ENCODE data around the gene GCNT1.
A peak's percentile ranks its signal among the peaks of the same experiment; 100 is the strongest.

The GCNT1 gene

DNA sequence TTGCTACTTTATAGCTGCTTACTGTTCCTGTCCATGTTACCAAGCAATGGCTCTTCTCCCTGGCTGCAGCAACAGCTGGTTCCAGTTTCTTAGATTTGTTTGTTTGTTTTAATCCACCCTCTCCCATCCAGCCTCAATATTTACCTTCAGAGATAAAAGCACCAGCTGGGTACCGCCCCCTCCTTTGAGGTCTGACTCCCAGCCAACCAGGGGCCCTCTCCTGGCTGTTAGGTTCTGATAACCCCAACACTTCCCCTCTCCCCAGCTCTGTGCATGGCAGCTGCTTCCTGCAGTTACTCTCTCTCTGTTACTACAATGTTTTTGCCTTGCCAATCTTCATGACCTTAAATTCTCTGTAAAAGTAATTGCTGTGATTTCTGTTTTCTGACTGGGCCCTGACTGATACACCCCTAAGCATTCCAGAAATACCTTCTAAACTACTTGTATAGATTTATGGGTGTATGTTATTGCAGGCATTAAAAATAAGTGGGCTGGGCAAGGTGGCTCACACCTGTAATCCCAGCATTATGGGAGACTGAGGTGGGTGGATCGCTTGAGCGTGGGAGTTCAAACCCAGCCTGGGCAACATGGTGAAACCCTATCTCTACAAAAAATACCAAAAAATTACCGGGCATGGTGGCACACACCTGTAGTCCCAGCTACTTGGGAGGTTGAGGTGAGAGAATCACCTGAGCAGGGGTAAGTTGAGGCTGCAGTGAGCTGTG, 2.6 kb upstream of the GCNT1 start:
- peaks cover 23% of the 10 kb centered on the region for H3K79me2 ChIP-seq (ENCODE audit: control insufficient read depth, low read length)
- H3K27me3 ChIP-seq (ENCODE audit: control insufficient read depth, low read length) = peaks cover 3% of the 10 kb centered on the region; the same call in 1 of the 2 replicates
- no peak overlapping the region for H3K4me3 ChIP-seq (ENCODE audit: low read length)
- H3K36me3 ChIP-seq (ENCODE audit: control insufficient read depth, low read length) = peaks cover 13% of the 10 kb centered on the region
- no peaks in the 10 kb centered on the region for H3K9me2 ChIP-seq (replicated peaks; ENCODE audit: control insufficient read depth, low read length)
- peak overlapping the region; percentile 21; the same call in 1 of the 2 replicates for H3K27ac ChIP-seq (ENCODE audit: low read depth, low read length)
- H3K4me1 ChIP-seq (ENCODE audit: control insufficient read depth, low read length) = peaks cover 45% of the 10 kb centered on the region
- H3F3A ChIP-seq (ENCODE audit: control insufficient read depth, insufficient read depth) = no peaks in the 10 kb centered on the region
- no peaks in the 10 kb centered on the region for H3K9me3 ChIP-seq (ENCODE audit: control insufficient read depth, insufficient read depth, low read length)
- H3K4me2 ChIP-seq (ENCODE audit: low read length) = peak overlapping the region; percentile 48
- H4K20me1 ChIP-seq (ENCODE audit: control insufficient read depth, insufficient read depth, low read depth, low read length) = no peaks in the 10 kb centered on the region
- TF ChIP-seq, protein P1, sequence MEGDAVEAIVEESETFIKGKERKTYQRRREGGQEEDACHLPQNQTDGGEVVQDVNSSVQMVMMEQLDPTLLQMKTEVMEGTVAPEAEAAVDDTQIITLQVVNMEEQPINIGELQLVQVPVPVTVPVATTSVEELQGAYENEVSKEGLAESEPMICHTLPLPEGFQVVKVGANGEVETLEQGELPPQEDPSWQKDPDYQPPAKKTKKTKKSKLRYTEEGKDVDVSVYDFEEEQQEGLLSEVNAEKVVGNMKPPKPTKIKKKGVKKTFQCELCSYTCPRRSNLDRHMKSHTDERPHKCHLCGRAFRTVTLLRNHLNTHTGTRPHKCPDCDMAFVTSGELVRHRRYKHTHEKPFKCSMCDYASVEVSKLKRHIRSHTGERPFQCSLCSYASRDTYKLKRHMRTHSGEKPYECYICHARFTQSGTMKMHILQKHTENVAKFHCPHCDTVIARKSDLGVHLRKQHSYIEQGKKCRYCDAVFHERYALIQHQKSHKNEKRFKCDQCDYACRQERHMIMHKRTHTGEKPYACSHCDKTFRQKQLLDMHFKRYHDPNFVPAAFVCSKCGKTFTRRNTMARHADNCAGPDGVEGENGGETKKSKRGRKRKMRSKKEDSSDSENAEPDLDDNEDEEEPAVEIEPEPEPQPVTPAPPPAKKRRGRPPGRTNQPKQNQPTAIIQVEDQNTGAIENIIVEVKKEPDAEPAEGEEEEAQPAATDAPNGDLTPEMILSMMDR (IDR thresholded peaks at IDR 0.05; ENCODE audit: low read depth, low read length, poor library complexity, severe bottlenecking) = no peak
- TF ChIP-seq EZH2phosphoT487 (IDR thresholded peaks at IDR 0.05; ENCODE audit: borderline replicate concordance, low read length) = no peak

DNA sequence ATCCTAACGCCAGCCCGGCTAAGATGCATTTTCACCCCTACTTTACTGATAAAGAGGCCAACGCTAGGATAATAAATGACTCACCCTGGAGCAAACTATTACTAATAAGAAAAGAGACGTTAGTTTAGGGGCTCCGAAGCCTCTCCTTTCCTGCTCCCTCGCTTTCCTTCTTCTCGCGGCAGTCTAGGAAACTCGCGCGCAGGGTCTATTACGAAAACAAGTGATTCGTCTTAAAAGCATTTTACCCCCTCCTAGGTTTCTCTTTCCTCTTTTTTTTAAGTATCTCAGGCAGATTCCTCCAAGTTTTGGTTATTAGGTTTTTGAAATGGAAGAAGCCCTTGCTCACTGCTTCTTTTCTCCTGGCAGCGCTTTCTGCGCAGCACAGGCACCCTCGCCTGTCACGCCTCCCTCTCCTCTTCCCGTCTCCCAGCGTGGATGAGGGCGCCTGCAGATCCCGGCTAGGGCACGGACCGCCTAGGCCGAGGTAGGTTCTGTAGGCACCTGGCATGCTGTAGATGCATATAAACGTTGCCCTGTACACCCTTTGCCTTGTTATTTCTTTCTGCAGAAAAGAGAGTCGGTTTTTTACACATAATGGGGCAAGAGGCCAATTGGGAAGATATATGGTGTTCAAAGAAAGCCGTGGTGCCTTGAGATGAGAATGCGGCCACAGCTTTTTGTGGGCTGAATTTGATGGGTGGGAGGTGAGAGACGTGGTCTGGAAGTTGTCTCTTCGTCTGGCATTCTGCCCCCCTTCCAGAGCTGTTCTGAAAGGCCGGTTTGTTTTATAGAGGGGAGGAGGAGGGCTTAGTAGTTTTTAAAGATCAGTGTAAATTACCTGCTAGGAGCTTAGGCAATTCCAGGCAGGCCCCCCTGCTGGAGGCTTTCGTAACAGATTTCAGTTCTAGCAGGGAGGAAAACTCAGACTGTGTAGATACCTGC, 983 bp downstream of the GCNT1 start:
- Histone ChIP-seq H3F3A (ENCODE audit: control insufficient read depth, insufficient read depth) (peaks cover 11% of the 10 kb centered on the region), H3K79me2 (ENCODE audit: control insufficient read depth, low read length) (peaks cover 59% of the 10 kb centered on the region), H3K9me3 (ENCODE audit: control insufficient read depth, insufficient read depth, low read length) (no peaks in the 10 kb centered on the region), H3K4me1 (ENCODE audit: control insufficient read depth, low read length) (peaks cover 71% of the 10 kb centered on the region), H3K4me2 (ENCODE audit: low read length) (peak overlapping the region; percentile 87), H3K27ac (ENCODE audit: low read depth, low read length) (peak overlapping the region; percentile 88), H3K36me3 (ENCODE audit: control insufficient read depth, low read length) (peaks cover 32% of the 10 kb centered on the region), H3K4me3 (ENCODE audit: low read length) (peak overlapping the region; percentile 84), H3K27me3 (ENCODE audit: control insufficient read depth, low read length) (peaks cover 3% of the 10 kb centered on the region; the same call in 1 of the 2 replicates), H4K20me1 (ENCODE audit: control insufficient read depth, insufficient read depth, low read depth, low read length) (no peaks in the 10 kb centered on the region), H3K9me2 (replicated peaks; ENCODE audit: control insufficient read depth, low read length) (no peaks in the 10 kb centered on the region)
- TF ChIP-seq, protein P1 (IDR thresholded peaks at IDR 0.05; ENCODE audit: low read depth, low read length, poor library complexity, severe bottlenecking) = peak; percentile 59
- TF ChIP-seq EZH2phosphoT487 (IDR thresholded peaks at IDR 0.05; ENCODE audit: borderline replicate concordance, low read length) = no peak

DNA sequence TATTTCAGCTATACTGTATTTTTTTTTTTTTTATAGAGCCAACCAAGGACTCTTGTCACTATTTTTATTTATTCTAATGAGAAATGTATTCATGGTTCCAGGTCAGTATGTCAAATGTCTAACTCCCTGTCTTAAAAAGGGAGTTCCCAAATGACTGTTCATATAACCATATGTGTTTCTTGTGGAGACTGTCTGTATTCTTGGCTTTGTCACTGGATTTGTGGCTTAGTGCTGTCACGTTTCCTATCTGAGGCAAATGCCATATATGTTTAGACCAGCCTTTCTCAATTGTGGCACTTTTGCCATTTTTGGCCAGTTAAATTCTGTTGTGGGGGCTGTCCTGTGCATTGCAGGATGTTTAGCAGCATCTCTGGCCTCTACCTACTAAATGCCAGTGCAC, 3.1 kb downstream of the GCNT1 start:
- H4K20me1 ChIP-seq (ENCODE audit: control insufficient read depth, insufficient read depth, low read depth, low read length) = no peaks in the 10 kb centered on the region
- peaks cover 79% of the 10 kb centered on the region for H3K4me1 ChIP-seq (ENCODE audit: control insufficient read depth, low read length)
- H3K4me3 ChIP-seq (ENCODE audit: low read length) = peak overlapping the region; percentile 84
- H3K4me2 ChIP-seq (ENCODE audit: low read length) = peak overlapping the region; percentile 87
- no peaks in the 10 kb centered on the region for H3K9me3 ChIP-seq (ENCODE audit: control insufficient read depth, insufficient read depth, low read length)
- H3K27ac ChIP-seq (ENCODE audit: low read depth, low read length) = peak overlapping the region; percentile 88
- H3K79me2 ChIP-seq (ENCODE audit: control insufficient read depth, low read length) = peaks cover 81% of the 10 kb centered on the region
- TF ChIP-seq EZH2phosphoT487 (IDR thresholded peaks at IDR 0.05; ENCODE audit: borderline replicate concordance, low read length) = no peak
- H3K27me3 ChIP-seq (ENCODE audit: control insufficient read depth, low read length) = peaks cover 3% of the 10 kb centered on the region; the same call in 1 of the 2 replicates
- H3K9me2 ChIP-seq (replicated peaks; ENCODE audit: control insufficient read depth, low read length) = no peaks in the 10 kb centered on the region
- peaks cover 20% of the 10 kb centered on the region for H3F3A ChIP-seq (ENCODE audit: control insufficient read depth, insufficient read depth)
- H3K36me3 ChIP-seq (ENCODE audit: control insufficient read depth, low read length) = peaks cover 47% of the 10 kb centered on the region

Measured in DOHH2 (cell line).